ENCODE results near the gene CBR1. TPM values are rescaled to one million over a fixed set of nuclear protein-coding genes. Genes with fewer than 3 reads are reported as not detected.
A peak's percentile ranks its signal among the peaks of the same experiment; 100 is the strongest.
"Not testable (repeated sequence)": the region's sequence is repeated elsewhere in the genome, so short reads cannot be mapped to it uniquely, and the experiment has no call there.

CBR1 gene
- total RNA-seq, 1 donor from 2014 or later, result 21.6 TPM

DNA sequence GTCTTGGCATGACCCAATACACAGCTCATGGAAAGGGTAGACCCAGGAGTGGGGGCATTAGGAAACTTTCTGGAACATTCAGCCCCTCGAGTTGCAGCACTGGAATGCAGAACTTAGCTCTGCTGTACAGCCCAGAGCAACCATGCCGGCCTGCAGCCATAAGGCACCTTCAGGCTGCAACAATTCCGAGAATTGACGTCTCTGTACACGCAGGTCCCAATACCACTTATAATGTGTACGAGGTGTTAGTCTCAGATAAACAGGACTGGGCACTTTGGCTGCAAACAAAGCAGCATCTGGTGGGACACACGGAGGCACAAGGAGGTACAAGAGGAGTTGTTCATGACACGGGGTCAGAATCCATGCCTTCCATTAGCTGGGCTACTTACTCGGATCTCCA lies 7.9 kb downstream of the CBR1 start:
- FAIRE-seq (no peak), DNase-seq (ENCODE audit: low spot score in 2 of 2) (no peak)

GRCh38 chr21:36079010-36079649 lies 9.3 kb downstream of the CBR1 start:
- no peak for DNase-seq (ENCODE audit: low spot score in 2 of 2)

DNA sequence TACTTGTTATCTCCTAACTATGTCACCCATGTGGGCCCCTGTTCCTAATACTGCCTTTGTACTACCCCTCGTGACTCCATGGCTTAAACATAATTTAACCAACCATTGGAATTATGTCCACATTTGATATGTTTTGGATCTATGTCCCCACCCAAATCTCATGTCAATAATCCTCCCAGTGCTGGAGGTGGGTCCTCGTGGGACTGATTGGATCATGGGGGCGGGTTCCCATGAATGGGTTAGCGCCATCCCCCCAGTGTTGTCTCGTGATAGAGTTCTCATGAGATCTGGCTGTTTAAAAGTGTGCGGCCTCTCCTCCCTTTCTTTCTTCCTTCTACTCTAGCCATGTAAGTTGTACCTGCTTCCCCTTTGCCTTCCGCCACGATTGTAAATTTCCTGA lies 9.8 kb downstream of the CBR1 start:
- DNase-seq (ENCODE audit: low spot score in 2 of 2) (no peak), FAIRE-seq (no peak)

More at GRCh38 chr21:36079010-36079649, 9.3 kb downstream of the CBR1 start:
- no peak for FAIRE-seq

DNA sequence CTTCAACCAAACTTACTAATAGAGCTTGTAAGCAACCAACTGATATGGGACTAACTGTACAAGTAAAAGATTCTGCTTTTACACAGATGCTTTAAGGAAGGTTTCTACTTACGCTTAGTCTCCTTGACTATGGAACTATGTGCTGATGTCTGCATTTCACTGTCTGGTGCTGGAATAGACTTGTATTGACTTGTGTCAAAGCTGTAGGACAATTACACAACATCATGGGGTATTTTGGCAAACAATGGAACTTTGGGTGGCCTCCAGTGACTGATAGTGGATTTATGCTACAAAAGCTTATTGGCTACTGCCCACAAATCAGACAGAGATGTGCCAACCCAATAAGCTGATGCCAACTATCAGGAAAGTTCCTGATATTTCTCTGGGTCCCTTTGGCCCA lies 10.6 kb downstream of the CBR1 start:
- FAIRE-seq (no peak), DNase-seq (ENCODE audit: low spot score in 2 of 2) (no peak)

GRCh38 chr21:36082237-36082664 lies 12.4 kb downstream of the CBR1 start:
- no peak for FAIRE-seq
- DNase-seq (ENCODE audit: low spot score in 2 of 2), result no peak

GRCh38 chr21:36087362-36088138 lies 17.7 kb downstream of the CBR1 start:
- FAIRE-seq (peak; percentile 67), DNase-seq (ENCODE audit: low spot score in 2 of 2) (peak; percentile 23 to 30)

- FAIRE-seq, result no peak
These were observed 20.1 kb downstream of the CBR1 start for GRCh38 chr21:36089946-36090345.

GRCh38 chr21:36092681-36093080 lies 22.9 kb downstream of the CBR1 start:
- no peak for DNase-seq (ENCODE audit: low spot score in 2 of 2)
- no peak for FAIRE-seq

More at GRCh38 chr21:36089946-36090345, 20.1 kb downstream of the CBR1 start:
- no peak for DNase-seq (ENCODE audit: low spot score in 2 of 2)

- DNase-seq (ENCODE audit: low spot score in 2 of 2) (no peak), FAIRE-seq (no peak)
These were observed 23.7 kb downstream of the CBR1 start for GRCh38 chr21:36093512-36093911.

GRCh38 chr21:36096398-36097290 lies 26.8 kb downstream of the CBR1 start:
- FAIRE-seq (no peak), DNase-seq (ENCODE audit: low spot score in 2 of 2) (no peak)

GRCh38 chr21:36097427-36098181 lies 27.8 kb downstream of the CBR1 start:
- no peak for FAIRE-seq
- no peak for DNase-seq (ENCODE audit: low spot score in 2 of 2)

DNA sequence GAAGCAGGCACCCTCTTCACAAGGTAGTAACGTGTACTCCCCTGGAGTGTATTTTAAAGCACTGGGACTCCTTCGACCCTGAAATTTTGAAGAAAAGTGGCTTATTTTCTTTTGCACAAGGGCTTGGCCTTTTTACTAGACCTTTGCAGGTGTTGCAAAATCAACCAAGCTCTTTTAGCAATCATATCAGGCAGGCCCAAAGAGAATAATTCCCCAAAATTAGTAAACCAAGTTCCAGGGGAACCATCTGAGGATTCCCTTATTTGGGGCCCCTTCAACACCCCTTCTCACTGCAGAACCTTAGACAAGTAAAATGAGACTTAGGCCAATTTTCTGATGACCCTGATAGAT lies 28.3 kb downstream of the CBR1 start:
- DNase-seq (ENCODE audit: low spot score in 2 of 2) (no peak), FAIRE-seq (no peak)

GRCh38 chr21:36099000-36099399 lies 29.2 kb downstream of the CBR1 start:
- FAIRE-seq (no peak), DNase-seq (ENCODE audit: low spot score in 2 of 2) (no peak)

DNA sequence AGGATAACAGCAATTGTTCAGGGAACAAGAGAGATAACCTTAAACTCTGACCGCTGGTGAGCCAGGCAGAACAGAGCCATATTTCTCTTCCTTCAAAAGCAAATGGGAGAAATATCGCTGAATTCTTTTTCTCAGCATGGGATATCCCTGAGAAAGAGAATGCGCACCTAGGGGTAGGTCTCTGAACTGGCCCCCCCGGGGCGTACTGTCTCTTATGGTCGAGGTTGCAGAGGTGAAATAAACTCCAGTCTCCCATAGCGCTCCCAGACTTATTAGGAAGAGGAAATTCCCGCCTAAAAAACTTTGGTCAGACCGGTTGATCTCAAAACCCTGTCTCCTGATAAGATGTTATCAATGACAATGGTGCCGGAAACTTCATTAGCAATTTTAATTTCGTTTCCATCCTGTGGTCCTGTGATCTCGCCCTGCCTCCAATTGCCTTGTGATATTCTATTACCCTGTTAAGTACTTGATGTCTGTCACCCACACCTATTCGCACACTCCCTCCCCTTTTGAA lies 29.9 kb downstream of the CBR1 start:
- not testable (repeated sequence) for DNase-seq (ENCODE audit: low spot score in 2 of 2); FAIRE-seq

DNA sequence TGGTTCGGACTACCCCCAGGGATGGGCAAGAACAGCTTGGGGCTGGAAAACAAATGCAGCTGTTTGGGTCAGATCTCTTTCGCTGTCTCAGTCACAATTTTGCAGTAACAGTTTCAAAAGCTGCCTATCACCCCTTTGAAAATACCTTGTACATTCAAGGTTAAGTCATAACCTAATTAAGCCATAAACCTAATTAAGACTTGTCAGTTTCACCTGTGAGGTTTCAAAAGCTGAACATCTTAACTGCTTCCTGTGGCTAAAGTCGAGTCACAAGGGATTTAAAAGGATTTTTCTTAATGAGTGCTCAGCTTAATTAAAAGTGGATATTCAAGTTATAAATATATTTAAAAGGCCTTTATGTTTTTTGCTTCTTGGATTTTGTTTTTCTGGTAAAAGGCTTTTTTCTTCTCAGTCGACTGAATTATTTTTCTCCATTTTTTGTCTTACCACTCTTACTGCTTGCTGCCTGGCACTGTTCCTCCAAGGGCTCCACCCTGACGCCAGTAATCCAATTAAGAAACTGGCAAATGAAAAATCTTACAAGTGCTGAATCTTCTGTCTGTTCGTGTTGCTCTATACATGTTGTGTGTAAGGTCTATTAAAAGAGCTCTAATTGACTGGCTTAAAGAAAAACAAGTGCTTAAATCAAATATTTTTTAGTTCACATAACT lies 31.3 kb downstream of the CBR1 start:
- no peak for FAIRE-seq
- DNase-seq (ENCODE audit: low spot score in 2 of 2), result no peak

DNA sequence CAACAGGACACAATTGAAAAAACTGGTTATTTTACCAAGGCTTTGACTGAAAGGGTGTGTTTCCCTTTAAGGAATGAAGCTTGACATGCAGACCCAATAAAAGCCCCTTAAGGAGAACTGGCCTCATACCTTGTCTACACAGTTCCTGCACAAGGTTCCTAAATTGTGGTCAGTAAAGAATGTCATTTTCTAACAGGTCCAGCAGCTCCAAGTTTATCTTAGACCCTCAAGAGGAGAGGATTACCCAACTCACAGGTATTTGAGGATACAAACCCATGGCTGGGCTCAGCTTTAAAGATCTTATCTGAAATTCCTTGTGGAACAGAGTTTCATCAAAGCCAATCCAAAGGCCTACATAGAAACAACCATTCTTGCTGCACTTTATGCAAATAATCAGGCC lies 33.6 kb downstream of the CBR1 start:
- DNase-seq (ENCODE audit: low spot score in 2 of 2), result no peak
- no peak for FAIRE-seq

DNA sequence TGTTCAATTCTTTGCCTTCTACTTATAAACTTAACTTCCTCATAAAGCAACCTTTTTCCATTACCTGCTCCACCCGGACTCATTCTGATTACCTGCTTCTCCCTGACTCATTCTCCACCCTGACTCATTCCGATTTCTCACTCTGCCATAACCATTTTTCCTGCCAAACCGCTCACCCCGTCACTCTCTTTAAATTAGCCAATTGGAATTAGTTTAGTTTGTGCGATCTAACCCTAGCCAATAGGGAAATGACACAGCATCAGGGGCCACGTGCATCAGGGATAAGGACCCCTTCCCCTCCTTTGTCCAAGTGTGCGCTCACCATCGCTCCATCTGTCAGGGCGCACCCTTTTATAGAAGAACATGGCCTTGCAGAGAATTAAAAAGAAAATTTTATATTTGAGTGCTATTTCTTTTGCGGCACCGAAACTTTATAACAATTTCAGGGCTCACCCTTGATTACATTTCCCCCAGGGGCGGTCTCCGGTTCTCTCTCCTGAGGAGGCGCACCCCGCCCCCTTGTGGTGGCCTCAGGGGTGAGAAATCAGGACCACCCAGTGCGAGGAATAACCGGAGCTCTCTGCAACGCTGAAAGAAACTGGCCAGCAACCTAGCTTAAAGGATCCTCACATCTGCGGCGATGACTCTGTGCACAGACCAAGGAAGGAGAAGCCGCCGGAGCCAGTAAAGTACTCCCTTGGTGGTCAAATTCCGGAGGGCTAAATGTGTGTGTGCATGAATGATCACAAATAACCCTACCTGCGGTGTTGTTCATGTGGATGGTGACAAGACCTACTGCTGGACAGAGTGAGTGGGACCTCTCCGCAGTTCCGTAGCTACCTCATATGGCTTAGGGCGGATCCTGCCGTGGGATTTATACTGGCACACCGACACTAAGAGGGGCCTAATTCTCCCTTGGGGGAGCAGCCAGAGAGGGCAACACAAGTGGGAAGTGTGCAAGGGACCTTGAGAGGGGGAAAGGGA lies 34.8 kb downstream of the CBR1 start:
- no peak for DNase-seq (ENCODE audit: low spot score in 2 of 2)
- no peak for FAIRE-seq

DNA sequence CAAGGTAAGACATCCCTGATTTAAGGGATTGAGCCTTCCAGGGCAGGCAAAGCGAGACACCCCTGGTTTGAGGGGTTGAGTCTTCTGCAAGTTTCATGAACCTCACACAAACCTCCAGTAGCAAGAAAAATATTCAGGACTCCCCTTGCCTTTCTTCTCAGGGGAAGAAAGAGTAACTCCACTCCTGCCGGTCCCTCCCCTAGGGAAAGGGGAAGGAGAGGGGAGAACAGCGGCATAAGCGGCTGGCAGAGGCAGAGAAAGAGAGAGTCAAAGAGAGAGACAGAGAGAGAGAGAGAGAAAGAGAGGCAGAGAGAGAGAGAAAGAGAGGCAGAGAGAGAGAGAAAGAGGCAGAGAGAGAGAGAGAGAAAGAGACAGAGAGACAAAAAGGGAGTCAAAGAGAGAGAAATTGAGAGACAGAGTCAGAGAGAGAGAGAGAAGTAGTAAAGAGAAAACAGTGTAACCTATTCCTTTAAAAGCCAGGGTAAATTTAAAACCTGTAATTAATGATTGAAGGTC lies 35.6 kb downstream of the CBR1 start:
- FAIRE-seq, result no peak
- DNase-seq (ENCODE audit: low spot score in 2 of 2), result no peak

All from frontal cortex (tissue), 4 donors.